ENCODE data around the gene GRPEL1. TPM values are rescaled to one million over a fixed set of nuclear protein-coding genes. Genes with fewer than 3 reads are reported as not detected.

Gene GRPEL1
- total RNA-seq, 1 donor from 2014 or later: 11.0 TPM

DNA sequence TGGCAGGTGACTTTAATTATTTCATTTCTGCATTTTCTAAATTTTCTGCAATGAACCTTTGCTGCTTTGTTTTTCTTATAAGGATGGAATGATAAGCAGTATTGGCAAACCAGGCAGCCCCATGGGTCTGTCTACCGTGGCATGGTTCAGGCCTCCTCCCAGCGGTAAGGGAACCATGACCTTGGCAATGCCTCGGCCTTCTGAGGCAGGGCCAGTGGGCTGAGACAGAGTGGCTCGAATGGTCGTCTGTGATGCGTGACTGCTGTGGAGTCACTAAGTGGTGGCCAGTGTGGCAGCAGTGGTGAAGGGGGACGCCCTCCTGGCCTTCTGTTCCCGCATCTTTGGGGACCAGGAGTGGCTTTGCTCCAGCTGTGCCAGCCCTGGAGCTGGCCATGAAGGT, 43.6 kb upstream of the GRPEL1 start:
- H3K4me1 ChIP-seq: no peaks in the 10 kb centered on the region
- DNase-seq (ENCODE audit: extremely low spot score in 2 of 2): no peak
- no peaks in the 10 kb centered on the region for H3K36me3 ChIP-seq
- no peak for TF ChIP-seq POLR2A (IDR thresholded peaks at IDR 0.05)
- TF ChIP-seq, protein P1, sequence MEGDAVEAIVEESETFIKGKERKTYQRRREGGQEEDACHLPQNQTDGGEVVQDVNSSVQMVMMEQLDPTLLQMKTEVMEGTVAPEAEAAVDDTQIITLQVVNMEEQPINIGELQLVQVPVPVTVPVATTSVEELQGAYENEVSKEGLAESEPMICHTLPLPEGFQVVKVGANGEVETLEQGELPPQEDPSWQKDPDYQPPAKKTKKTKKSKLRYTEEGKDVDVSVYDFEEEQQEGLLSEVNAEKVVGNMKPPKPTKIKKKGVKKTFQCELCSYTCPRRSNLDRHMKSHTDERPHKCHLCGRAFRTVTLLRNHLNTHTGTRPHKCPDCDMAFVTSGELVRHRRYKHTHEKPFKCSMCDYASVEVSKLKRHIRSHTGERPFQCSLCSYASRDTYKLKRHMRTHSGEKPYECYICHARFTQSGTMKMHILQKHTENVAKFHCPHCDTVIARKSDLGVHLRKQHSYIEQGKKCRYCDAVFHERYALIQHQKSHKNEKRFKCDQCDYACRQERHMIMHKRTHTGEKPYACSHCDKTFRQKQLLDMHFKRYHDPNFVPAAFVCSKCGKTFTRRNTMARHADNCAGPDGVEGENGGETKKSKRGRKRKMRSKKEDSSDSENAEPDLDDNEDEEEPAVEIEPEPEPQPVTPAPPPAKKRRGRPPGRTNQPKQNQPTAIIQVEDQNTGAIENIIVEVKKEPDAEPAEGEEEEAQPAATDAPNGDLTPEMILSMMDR (IDR thresholded peaks at IDR 0.05): no peak
- TF ChIP-seq POLR2AphosphoS5 (IDR thresholded peaks at IDR 0.05; ENCODE audit: insufficient read depth in 1 of 2, low read depth in 1 of 2): no peak
- no peak overlapping the region for H3K4me3 ChIP-seq
- H3K9me3 ChIP-seq: no peaks in the 10 kb centered on the region
- H3K27me3 ChIP-seq: no peaks in the 10 kb centered on the region
- no peak overlapping the region for H3K27ac ChIP-seq
- intact Hi-C loops (cut with DNase I): no loop called here

DNA sequence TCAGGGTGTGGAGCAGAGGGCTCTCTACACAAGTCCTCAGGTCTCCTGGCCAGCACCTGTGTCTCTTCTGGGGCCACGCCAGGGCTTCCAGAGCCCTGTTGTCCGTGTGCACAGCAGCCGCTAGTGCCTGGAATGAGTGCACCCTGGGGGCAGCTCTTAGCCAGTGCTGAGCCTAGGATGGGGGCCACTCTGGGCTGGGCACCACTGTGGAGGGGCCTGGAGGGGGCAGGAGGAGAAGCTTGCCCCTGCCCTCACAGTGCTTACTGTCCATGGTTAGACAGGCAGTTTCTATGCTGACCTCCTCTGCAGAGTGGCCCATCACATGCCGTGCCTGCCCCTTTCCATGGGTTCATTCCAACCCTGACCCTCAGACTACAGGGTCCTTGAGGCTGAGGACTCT, 42.7 kb upstream of the GRPEL1 start:
- intact Hi-C loops (cut with DNase I): no loop called here
- Histone ChIP-seq H3K4me1 (no peaks in the 10 kb centered on the region), H3K27me3 (no peaks in the 10 kb centered on the region), H3K36me3 (no peaks in the 10 kb centered on the region), H3K4me3 (no peak overlapping the region), H3K9me3 (no peaks in the 10 kb centered on the region), H3K27ac (no peak overlapping the region)
- TF ChIP-seq, protein P1 (IDR thresholded peaks at IDR 0.05): no peak
- TF ChIP-seq POLR2A (IDR thresholded peaks at IDR 0.05): no peak
- TF ChIP-seq POLR2AphosphoS5 (IDR thresholded peaks at IDR 0.05; ENCODE audit: insufficient read depth in 1 of 2, low read depth in 1 of 2): no peak
- no peak for DNase-seq (ENCODE audit: extremely low spot score in 2 of 2)

DNA sequence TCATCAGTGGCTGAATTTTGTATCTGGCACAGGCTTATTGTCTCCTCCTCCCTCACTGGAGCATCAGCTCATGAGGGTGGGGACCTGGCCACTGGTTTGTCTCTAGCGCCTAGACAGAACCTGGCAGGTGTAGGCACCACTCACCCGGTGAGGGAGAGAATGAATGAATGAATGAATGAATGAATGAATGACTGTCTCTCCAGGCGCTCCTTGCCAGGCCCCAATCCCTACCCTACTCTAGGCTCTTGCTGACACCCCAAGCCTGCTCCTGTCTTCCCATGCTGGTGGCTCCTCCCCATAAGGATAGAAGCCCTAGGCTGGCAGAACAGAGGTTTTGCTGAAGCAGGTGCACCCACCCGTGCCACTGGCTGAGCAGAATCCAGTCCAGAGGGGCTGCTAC, 41.3 kb upstream of the GRPEL1 start:
- H3K4me1 ChIP-seq: peaks cover under 1% of the 10 kb centered on the region
- TF ChIP-seq POLR2AphosphoS5 (IDR thresholded peaks at IDR 0.05; ENCODE audit: insufficient read depth in 1 of 2, low read depth in 1 of 2) (no peak), POLR2A (IDR thresholded peaks at IDR 0.05) (no peak)
- TF ChIP-seq, protein P1 (IDR thresholded peaks at IDR 0.05): no peak
- H3K9me3 ChIP-seq: no peaks in the 10 kb centered on the region
- intact Hi-C loops (cut with DNase I): no loop called here
- no peaks in the 10 kb centered on the region for H3K27me3 ChIP-seq
- no peaks in the 10 kb centered on the region for H3K36me3 ChIP-seq
- H3K4me3 ChIP-seq: no peak overlapping the region
- no peak overlapping the region for H3K27ac ChIP-seq
- no peak for DNase-seq (ENCODE audit: extremely low spot score in 2 of 2)

DNA sequence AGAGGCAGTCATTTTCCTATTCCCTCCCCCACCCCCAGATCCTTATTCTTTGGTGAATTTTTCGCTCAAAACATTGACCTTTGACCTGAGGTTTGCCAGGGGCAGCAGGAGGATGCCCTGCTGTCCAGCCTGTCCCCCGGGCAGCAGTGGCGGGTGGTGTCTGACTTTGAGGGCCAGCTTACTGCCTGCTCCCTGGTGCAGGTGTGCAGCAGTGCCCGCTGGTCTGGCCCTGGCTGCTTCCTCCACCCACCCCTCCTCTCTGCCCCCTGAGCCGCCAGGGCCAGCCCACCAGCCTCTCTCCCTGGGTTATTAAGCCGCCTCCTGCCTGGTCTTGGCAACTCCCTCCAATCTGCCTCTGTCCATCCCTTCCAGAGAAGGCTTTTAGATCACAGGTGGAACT, 40.8 kb upstream of the GRPEL1 start:
- Histone ChIP-seq H3K27ac (no peak overlapping the region), H3K9me3 (no peaks in the 10 kb centered on the region), H3K36me3 (no peaks in the 10 kb centered on the region), H3K4me1 (peaks cover 6% of the 10 kb centered on the region), H3K27me3 (no peaks in the 10 kb centered on the region), H3K4me3 (no peak overlapping the region)
- no peak for DNase-seq (ENCODE audit: extremely low spot score in 2 of 2)
- intact Hi-C loops (cut with DNase I): no loop called here
- no peak for TF ChIP-seq POLR2A (IDR thresholded peaks at IDR 0.05)
- no peak for TF ChIP-seq POLR2AphosphoS5 (IDR thresholded peaks at IDR 0.05; ENCODE audit: insufficient read depth in 1 of 2, low read depth in 1 of 2)

DNA sequence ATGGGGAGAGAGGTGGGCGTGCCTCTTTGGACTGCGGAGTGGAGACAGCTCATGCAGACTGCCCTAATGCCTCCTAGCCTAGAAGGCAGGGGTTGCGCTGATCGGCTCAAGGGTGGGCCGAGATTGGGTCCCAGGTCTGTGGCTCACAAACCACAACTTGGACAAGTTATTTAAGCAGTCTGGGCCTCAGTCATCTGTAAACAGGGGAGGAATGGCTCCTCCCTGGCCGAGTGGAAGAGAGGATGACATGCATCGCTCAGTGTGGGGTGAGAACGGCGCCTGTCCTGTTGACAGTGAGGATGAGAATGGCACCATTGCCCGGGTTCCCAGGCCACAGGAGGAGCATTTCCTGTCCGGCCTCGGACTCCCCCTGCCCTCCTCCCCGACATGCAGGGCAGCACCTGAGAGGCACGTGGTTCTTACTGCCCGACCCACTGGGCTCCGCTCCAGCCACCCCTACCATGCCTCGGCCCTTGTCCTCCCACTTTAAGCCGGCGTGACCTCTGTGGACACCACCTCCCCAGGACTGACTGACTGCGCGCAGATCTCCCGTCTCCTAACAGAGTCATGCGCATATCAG, 40.3 kb upstream of the GRPEL1 start:
- DNase-seq (ENCODE audit: extremely low spot score in 2 of 2): no peak
- H3K9me3 ChIP-seq: no peaks in the 10 kb centered on the region
- H3K36me3 ChIP-seq: no peaks in the 10 kb centered on the region
- TF ChIP-seq POLR2A (IDR thresholded peaks at IDR 0.05): no peak
- TF ChIP-seq, protein P1 (IDR thresholded peaks at IDR 0.05): no peak
- no peak for TF ChIP-seq POLR2AphosphoS5 (IDR thresholded peaks at IDR 0.05; ENCODE audit: insufficient read depth in 1 of 2, low read depth in 1 of 2)
- H3K4me1 ChIP-seq: peaks cover 8% of the 10 kb centered on the region
- intact Hi-C loops (cut with DNase I): no loop called here
- no peak overlapping the region for H3K4me3 ChIP-seq
- H3K27ac ChIP-seq: no peak overlapping the region
- H3K27me3 ChIP-seq: no peaks in the 10 kb centered on the region

Data from vagina (tissue), 2 donors.